GM21423 (cell line): ENCODE results near the gene GPC1.

Experiments
- ATAC-seq: cut with Tn5 transposase; IDR thresholded peaks from one replicate; pipeline ENCODE4 v1.9.1; 2021; ENCODE audit warnings: mild to moderate bottlenecking, moderate library complexity; ENCODE audit not compliant: unreplicated experiment

GPC1 gene

GRCh38 chr2:240464514-240465241, 29.2 kb downstream of the GPC1 start:
- no peak for ATAC-seq

GRCh38 chr2:240465268-240465764, 29.9 kb downstream of the GPC1 start:
- ATAC-seq = no peak

GRCh38 chr2:240465765-240466578, 30.5 kb downstream of the GPC1 start:
- ATAC-seq = no peak

GRCh38 chr2:240466579-240467148, 31.2 kb downstream of the GPC1 start:
- ATAC-seq = no peak

- no peak for ATAC-seq
These were observed 31.7 kb downstream of the GPC1 start for GRCh38 chr2:240467149-240467642.

- ATAC-seq = no peak
These were observed 32.3 kb downstream of the GPC1 start for GRCh38 chr2:240467659-240468302.

- ATAC-seq = no peak
These were observed 33.1 kb downstream of the GPC1 start for GRCh38 chr2:240468303-240469238.

GRCh38 chr2:240469239-240469636, 33.8 kb downstream of the GPC1 start:
- ATAC-seq = no peak

- no peak for ATAC-seq
These were observed 34.3 kb downstream of the GPC1 start for GRCh38 chr2:240469740-240470139.

GRCh38 chr2:240472078-240472790, 36.8 kb downstream of the GPC1 start:
- no peak for ATAC-seq

- no peak for ATAC-seq
These were observed 37.7 kb downstream of the GPC1 start for GRCh38 chr2:240473211-240473610.

GRCh38 chr2:240477916-240478315, 42.5 kb downstream of the GPC1 start:
- ATAC-seq = no peak

GRCh38 chr2:240478346-240479110, 43.1 kb downstream of the GPC1 start:
- no peak for ATAC-seq

GRCh38 chr2:240479111-240479501, 43.6 kb downstream of the GPC1 start:
- no peak for ATAC-seq

GRCh38 chr2:240480834-240481623, 45.6 kb downstream of the GPC1 start:
- ATAC-seq = no peak

GRCh38 chr2:240481720-240482119, 46.3 kb downstream of the GPC1 start:
- ATAC-seq = no peak

- ATAC-seq = no peak
These were observed 46.7 kb downstream of the GPC1 start for GRCh38 chr2:240482141-240482540.

GRCh38 chr2:240491483-240491882, 56.0 kb downstream of the GPC1 start:
- no peak for ATAC-seq
